HepG2 (cell line): ENCODE measurements around the gene GSKIP. TPM values are rescaled to one million over a fixed set of nuclear protein-coding genes. Genes with fewer than 3 reads are reported as not detected.

Experiments used
- DRAP1 ChIP-seq: IDR thresholded peaks from 2 replicates; pipeline ENCODE4 v1.6.1; 2016; ENCODE audit warnings: missing genetic modification reagents, missing compliant biosample characterization
- FOSL2 ChIP-seq: sonication (generic); formaldehyde crosslinking; IDR thresholded peaks from 2 replicates; pipeline ENCODE4 v1.4.0; 2020; ENCODE audit warnings: missing genetic modification reagents
- GATA4 ChIP-seq: sonication (generic); IDR thresholded peaks from 2 replicates; pipeline ENCODE4 v1.6.1; 2016; ENCODE audit warnings: antibody characterized with exemption, low read depth, borderline replicate concordance
- IRF2 ChIP-seq: IDR thresholded peaks from 2 replicates; pipeline ENCODE4 v1.6.1; 2018; ENCODE audit warnings: missing genetic modification reagents, missing compliant biosample characterization
- MXI1 ChIP-seq: IDR thresholded peaks from 3 replicates; pipeline ENCODE4 v1.6.1; 2012; ENCODE audit warnings: low read depth, low read length, inconsistent platforms, borderline replicate concordance
- NR0B2 ChIP-seq: sonication (generic); formaldehyde crosslinking; IDR thresholded peaks from 2 replicates; pipeline ENCODE4 v1.4.0; 2020; ENCODE audit warnings: mild to moderate bottlenecking, missing genetic modification reagents
- NR2C2 ChIP-seq: sonication (generic); formaldehyde crosslinking; IDR thresholded peaks from 2 replicates; pipeline ENCODE4 v1.4.0; 2020; ENCODE audit warnings: missing genetic modification reagents, mild to moderate bottlenecking, moderate library complexity, borderline replicate concordance
- NRL ChIP-seq: sonication (generic); formaldehyde crosslinking; IDR thresholded peaks from 2 replicates; pipeline ENCODE4 v1.5.0; 2020; ENCODE audit warnings: missing genetic modification reagents, mild to moderate bottlenecking, moderate library complexity, borderline replicate concordance
- PAWR ChIP-seq: sonication (generic); formaldehyde crosslinking; IDR thresholded peaks from 2 replicates; pipeline ENCODE4 v1.4.0; 2020; ENCODE audit warnings: missing genetic modification reagents, mild to moderate bottlenecking, borderline replicate concordance
- SMAD1 ChIP-seq: sonication (generic); formaldehyde crosslinking; IDR thresholded peaks from 2 replicates; pipeline ENCODE4 v1.4.0; 2020; ENCODE audit warnings: missing genetic modification reagents, low read depth, mild to moderate bottlenecking, borderline replicate concordance
- SRY ChIP-seq: sonication (generic); formaldehyde crosslinking; IDR thresholded peaks from 2 replicates; pipeline ENCODE4 v1.8.0; 2022; ENCODE audit warnings: mild to moderate bottlenecking, missing genetic modification reagents
- SUZ12 ChIP-seq: fragments of 150-350 bp; IDR thresholded peaks from 2 replicates; pipeline ENCODE4 v1.6.1; 2014; ENCODE audit warnings: low read depth, low read length
- ZFP90 ChIP-seq: sonication (generic); formaldehyde crosslinking; IDR thresholded peaks from 2 replicates; pipeline ENCODE4 v1.8.0; 2022; ENCODE audit warnings: missing genetic modification reagents, mild to moderate bottlenecking, inconsistent platforms, borderline replicate concordance
- ZNF232 ChIP-seq: sonication (generic); formaldehyde crosslinking; IDR thresholded peaks from 2 replicates; pipeline ENCODE4 v1.4.0; 2020; ENCODE audit warnings: missing genetic modification reagents, borderline replicate concordance
- ZNF235 ChIP-seq: sonication (generic); formaldehyde crosslinking; IDR thresholded peaks from 2 replicates; pipeline ENCODE4 v1.8.1; 2023; ENCODE audit warnings: mild to moderate bottlenecking, missing genetic modification reagents, borderline replicate concordance
- ZNF446 ChIP-seq: sonication (generic); formaldehyde crosslinking; IDR thresholded peaks from 2 replicates; pipeline ENCODE4 v1.5.0; 2020; ENCODE audit warnings: mild to moderate bottlenecking, missing genetic modification reagents
- ZNF549 ChIP-seq: sonication (generic); formaldehyde crosslinking; IDR thresholded peaks from 2 replicates; pipeline ENCODE4 v1.5.0; 2020; ENCODE audit warnings: missing genetic modification reagents
- ZNF558 ChIP-seq: sonication (generic); formaldehyde crosslinking; IDR thresholded peaks from 2 replicates; pipeline ENCODE4 v1.9.0; 2022; ENCODE audit warnings: mild to moderate bottlenecking, missing genetic modification reagents, borderline replicate concordance
- ZNF776 ChIP-seq: sonication (generic); formaldehyde crosslinking; IDR thresholded peaks from 2 replicates; pipeline ENCODE4 v1.4.0; 2020; ENCODE audit warnings: mild to moderate bottlenecking, missing genetic modification reagents
- ZNF878 ChIP-seq: sonication (generic); formaldehyde crosslinking; IDR thresholded peaks from 2 replicates; pipeline ENCODE4 v1.8.1; 2023; ENCODE audit warnings: mild to moderate bottlenecking, missing genetic modification reagents, moderate library complexity
- polyA plus RNA-seq, 8 experiments: library from polyadenylated mRNA; depleted of rRNA in 3 of 8; stranded (reverse) in 7 of 8; unstranded in 1 of 8; fragments of >200 nt; fragmentation: Illumina TruSeq in 4 of 8; extraction: Trizol in 4 of 8; gene quantifications; 2 replicates each; pipeline versions ENCODE4 v1.2.1 to v1.2.3, GENCODE V29; 2011 to 2016; ENCODE audit warnings: low read depth in 4 of 8, missing spikeins in 1 of 8, mixed read lengths in 1 of 8; ENCODE audit not compliant: insufficient read depth in 1 of 8
- total RNA-seq, 5 experiments: library from RNA; depleted of rRNA; stranded (reverse); fragments of >200 nt; fragmentation: Illumina TruSeq; extraction: Trizol; gene quantifications; 2 replicates each; pipeline ENCODE4 v1.2.3, GENCODE V29; 2016; ENCODE audit warnings: low read depth in 1 of 5
- TF ChIP-seq, protein P1 (sequence below): sonication (generic); formaldehyde crosslinking; IDR thresholded peaks from 2 replicates; pipeline ENCODE4 v1.4.0; 2020; ENCODE audit warnings: missing genetic modification reagents, borderline replicate concordance
- TF ChIP-seq, protein P2 (sequence below): fragments of 450-650 bp; IDR thresholded peaks from 2 replicates; pipeline ENCODE4 v1.6.1; 2017
- TF ChIP-seq, protein P3 (sequence below): sonication (generic); formaldehyde crosslinking; IDR thresholded peaks from 2 replicates; pipeline ENCODE4 v1.4.0; 2020; ENCODE audit warnings: missing genetic modification reagents

GSKIP gene
- total and polyA plus RNA-seq, 2 of the 13 experiments (the other 11 are each of a cell fraction or from before 2014, with no cell fraction given) = 12.5 to 27.3 TPM

DNA sequence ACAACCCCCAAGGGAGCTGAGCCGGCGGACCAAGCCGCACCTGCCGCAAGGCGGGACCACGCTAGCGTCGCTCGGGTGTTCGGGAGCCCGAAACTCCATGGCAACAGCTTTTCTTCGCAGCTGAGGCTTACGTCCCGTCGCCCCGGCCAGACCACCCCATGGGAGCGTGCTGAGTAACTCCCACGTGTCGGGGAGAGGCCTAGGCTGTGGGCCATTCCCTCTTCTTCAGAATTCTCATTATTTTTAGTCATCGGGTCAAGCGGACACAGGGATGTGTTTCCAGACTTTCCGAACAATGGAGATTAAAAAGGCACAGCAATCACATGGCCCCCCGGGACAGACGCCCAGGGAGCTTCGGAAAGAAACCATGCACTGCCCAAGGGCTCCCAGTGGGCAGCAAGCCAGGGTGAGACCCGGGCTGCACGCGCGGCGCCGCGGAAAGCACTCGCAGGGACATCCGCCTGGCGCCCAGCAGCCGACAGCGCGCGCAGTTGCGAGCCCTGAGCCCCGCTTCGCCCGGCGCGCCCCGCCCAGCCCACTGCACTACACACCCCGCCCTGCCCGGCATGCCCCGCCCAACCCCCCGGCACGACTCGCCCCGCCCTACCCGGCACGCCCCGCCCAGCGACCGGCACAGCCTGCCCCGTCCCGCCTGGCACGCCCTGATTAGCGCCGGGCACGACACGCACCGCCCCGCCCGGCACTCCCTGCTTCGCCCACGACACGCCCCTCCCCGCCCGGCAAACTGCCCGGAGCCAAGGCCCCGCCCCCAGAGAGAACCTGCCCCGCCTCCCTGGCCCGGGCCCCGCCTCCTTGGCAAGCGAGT, 28.2 kb downstream of the GSKIP start (continued):
- TF ChIP-seq MXI1 = peak; percentile 20; the same call in 1 of the 3 replicates
- TF ChIP-seq ZNF446 (CRISPR knock-in tag) = no peak
- no peak for TF ChIP-seq ZNF235 (CRISPR knock-in tag)
- no peak for TF ChIP-seq GATA4
- TF ChIP-seq ZNF776 = peak; percentile 40; the same call in 1 of the 2 replicates
- TF ChIP-seq ZNF878 (CRISPR knock-in tag) = no peak
- TF ChIP-seq IRF2 = no peak
- TF ChIP-seq ZFP90 = no peak
- TF ChIP-seq ZNF558 (CRISPR knock-in tag) = no peak; the same call in 1 of the 2 replicates
- 0 out of 2 replicates have a peak, but pooled peaks have one; percentile 34 for TF ChIP-seq NR0B2 (CRISPR knock-in tag)
- no peak for TF ChIP-seq ZNF549 (CRISPR knock-in tag)
- TF ChIP-seq NRL = peak; percentile 81; the same call in 1 of the 2 replicates
- TF ChIP-seq, protein P1, sequence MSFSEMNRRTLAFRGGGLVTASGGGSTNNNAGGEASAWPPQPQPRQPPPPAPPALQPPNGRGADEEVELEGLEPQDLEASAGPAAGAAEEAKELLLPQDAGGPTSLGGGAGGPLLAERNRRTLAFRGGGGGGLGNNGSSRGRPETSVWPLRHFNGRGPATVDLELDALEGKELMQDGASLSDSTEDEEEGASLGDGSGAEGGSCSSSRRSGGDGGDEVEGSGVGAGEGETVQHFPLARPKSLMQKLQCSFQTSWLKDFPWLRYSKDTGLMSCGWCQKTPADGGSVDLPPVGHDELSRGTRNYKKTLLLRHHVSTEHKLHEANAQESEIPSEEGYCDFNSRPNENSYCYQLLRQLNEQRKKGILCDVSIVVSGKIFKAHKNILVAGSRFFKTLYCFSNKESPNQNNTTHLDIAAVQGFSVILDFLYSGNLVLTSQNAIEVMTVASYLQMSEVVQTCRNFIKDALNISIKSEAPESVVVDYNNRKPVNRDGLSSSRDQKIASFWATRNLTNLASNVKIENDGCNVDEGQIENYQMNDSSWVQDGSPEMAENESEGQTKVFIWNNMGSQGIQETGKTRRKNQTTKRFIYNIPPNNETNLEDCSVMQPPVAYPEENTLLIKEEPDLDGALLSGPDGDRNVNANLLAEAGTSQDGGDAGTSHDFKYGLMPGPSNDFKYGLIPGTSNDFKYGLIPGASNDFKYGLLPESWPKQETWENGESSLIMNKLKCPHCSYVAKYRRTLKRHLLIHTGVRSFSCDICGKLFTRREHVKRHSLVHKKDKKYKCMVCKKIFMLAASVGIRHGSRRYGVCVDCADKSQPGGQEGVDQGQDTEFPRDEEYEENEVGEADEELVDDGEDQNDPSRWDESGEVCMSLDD (CRISPR knock-in tag) = no peak
- TF ChIP-seq FOSL2 = no peak
- TF ChIP-seq DRAP1 (CRISPR knock-in tag) = no peak
- 0 out of 2 replicates have a peak, but pooled peaks have one; percentile 58 for TF ChIP-seq SMAD1
- no peak for TF ChIP-seq SRY
- TF ChIP-seq SUZ12 = no peak
- no peak for TF ChIP-seq NR2C2
- no peak for TF ChIP-seq PAWR (CRISPR knock-in tag)
- TF ChIP-seq ZNF232 (CRISPR knock-in tag) = peak; percentile 29; the same call in 1 of the 2 replicates
- TF ChIP-seq, protein P2, sequence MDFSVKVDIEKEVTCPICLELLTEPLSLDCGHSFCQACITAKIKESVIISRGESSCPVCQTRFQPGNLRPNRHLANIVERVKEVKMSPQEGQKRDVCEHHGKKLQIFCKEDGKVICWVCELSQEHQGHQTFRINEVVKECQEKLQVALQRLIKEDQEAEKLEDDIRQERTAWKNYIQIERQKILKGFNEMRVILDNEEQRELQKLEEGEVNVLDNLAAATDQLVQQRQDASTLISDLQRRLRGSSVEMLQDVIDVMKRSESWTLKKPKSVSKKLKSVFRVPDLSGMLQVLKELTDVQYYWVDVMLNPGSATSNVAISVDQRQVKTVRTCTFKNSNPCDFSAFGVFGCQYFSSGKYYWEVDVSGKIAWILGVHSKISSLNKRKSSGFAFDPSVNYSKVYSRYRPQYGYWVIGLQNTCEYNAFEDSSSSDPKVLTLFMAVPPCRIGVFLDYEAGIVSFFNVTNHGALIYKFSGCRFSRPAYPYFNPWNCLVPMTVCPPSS = no peak
- TF ChIP-seq, protein P3, sequence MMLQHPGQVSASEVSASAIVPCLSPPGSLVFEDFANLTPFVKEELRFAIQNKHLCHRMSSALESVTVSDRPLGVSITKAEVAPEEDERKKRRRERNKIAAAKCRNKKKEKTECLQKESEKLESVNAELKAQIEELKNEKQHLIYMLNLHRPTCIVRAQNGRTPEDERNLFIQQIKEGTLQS (CRISPR knock-in tag) = no peak
